Stimulated activated CD8-positive, alpha-beta memory T cell treated with anti-CD3 and anti-CD28 coated beads, Interleukin-4, amount 100 ng/mL, for 4 hours (primary cell): ENCODE data around the gene BACH2.
"Not testable (repeated sequence)": the region's sequence is repeated elsewhere in the genome, so short reads cannot be mapped to it uniquely, and the experiment has no call there.

Experiments
- DNase-seq, 2 donors: peaks; one replicate each; pipeline ENCODE4 v3.0.0-alpha.2; 2020; ENCODE audit warnings: low read depth in 2 of 2, low spot score in 1 of 2

The BACH2 gene

DNA sequence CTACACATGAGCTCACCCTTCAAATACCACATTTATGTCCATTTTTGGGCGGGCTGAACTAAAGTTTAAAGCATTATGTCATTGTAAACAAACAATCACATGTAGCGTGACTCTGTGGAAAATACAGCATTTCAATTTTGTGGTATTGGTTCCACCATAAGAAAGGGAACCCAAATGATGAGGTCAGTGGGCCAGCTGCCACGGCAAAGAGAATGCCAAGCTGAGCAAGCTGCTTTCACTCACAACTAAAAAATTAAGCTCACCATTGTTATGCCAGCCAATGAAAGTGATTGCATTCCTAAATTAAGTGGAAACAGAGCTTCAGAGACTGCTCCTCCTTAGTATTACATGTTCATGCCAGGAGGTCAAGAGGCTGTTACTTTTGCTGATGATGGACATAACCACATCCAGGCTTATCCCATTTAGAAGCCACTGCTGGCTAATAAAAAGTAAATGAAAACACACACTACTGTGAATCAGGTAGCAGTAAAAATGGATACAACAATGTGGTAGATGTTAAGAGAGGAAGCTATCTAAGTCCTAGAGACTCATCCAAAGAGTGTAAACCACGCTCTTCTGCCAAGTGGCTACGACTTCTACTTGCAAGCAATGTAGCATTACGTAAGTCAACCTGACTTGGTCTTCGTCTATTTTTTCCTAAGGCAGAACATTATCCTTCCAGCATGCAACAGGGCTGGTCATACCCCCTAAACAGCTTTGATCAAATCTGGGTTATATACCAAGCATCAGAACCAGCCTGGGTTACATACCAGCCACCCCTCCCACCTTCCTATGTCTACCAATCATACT is 164.8 kb downstream of the BACH2 start:
- no peak for DNase-seq

DNA sequence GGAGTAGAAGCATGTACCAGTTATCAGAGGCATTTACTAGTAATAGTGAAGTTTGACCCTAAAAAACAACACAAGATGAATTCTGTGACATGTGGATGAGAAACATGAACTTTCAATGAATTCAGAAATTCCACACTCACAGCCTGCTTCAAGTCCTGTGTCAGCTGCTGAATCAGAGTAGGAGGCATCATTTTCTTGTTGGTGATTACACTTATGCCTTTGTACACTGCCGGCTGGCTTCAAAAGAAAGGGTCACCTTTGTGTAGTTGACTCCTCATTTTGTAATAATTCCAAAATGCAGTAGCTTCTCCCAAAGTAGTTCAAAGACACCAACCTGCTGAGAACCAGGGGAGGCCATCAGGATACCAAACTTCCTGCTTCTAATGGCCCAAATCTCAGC is 165.5 kb downstream of the BACH2 start:
- DNase-seq, result no peak

DNA sequence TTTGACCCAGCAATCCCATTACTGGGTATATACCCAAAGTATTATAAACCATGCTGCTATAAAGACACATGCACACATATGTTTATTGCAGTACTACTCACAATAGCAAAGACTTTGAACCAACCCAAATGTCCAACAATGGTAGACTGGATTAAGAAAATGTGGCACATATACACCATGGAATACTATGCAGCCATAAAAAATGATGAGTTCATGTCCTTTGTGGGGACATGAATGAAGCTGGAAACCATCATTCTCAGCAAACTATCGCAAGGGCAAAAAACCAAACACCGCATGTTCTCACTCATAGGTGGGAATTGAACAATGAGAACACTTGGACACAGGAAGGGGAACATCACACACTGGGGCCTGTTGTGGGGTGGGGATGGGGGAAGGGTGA is 168.0 kb downstream of the BACH2 start:
- DNase-seq, result not testable (repeated sequence)

DNA sequence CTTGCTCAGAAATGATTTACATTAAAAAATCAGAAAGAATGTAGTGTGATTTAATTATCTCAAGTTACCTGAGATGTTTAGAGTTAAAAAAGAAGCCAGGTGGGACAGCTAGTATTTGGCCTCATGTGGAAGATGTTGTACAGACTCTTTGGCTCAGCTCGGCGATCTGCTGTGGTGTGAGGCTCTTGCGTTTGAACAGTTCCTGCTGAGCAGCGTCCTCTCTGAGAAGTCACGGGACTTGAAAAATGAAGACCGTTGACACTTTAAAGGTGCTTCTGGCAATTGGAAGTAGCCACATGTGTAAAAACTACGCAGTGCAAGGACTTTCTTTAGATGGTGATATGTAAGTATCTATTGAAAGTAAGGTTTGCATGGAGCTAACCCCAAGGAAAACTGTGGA is 169.0 kb downstream of the BACH2 start:
- DNase-seq, result no peak

DNA sequence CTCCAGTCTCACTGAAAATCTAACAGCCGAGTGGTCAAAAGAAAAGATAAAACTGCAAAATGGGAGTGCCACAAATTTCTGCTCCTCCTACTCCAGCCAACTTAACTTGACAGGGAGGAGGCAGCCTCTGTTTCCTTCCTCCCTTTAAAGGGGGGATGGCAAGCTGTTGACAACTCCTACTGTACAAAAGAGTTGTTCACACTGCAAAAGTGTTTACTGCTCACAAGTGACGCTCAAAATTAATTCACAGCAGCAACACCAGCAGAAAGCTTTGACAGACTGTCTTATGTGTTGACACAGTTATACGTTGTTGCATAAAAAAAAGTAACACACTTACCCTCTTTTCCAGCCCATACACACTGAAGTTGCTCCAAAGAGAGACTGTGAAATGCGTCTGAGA is 169.8 kb downstream of the BACH2 start:
- DNase-seq, result no peak

DNA sequence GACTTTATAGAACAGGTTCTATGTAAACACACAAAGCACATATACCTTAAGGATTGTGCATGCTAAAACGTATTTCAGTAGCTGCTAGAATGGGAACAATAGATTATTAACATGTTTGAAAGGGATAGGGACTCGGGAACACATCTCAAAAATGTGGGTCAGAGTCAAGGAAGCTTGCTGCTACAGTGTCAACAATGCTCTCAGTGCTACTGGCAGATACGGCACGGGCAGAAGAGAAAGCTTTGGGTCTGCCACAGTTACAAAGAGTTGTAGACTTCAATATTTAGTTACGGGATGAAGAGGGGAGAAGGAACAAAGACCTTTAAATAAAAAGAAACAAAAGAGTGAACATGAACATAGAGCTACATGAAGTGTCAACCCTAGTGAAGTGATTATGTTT is 170.5 kb downstream of the BACH2 start:
- no peak for DNase-seq

DNA sequence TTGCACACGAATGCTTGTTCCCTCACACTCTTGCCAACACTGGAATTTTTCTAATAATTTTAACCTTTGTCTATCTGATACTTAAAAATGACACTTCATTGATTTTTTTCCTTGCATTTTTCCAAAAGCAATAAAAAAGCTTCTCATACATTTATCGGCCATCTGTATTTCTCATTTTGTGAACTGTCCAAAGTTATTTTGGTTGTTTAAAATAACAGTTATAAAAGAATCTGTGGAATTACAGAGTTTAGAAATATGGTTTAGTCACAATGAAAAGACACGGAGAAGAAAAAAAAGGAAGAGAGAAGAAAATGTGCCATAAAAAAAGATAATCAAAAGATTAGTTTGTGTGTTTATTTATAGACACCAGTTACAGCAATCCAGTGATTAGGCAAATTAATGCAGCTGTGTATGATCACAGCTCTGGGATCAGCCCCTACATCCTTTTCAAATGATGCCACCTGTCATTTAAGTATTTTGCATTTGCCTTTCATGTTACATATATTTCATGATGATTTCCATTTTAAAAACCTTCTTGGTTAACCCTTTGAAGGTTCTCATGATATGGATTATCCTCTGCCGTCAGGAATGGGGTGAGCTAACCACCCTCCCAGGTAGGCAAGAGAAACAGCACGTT is 171.7 kb downstream of the BACH2 start:
- DNase-seq, result no peak

DNA sequence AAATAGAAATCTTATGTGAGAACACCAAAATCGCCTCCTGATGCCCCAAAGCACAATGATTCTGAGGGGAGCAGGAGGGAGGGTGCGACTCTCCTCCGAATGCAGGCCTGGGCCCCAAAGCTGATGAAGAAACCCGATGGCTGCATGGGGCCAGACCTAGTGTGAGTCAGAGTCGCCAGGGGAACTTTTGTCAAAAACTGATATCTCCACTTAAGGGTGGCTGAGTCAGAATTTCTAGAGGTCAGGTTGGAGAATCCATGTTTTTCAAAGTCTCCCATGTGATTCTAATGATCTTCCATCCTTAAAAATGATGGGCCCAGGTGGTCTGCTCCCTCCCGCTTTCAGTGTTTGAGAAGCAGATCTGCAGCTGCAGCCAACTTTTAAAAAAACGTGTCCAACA is 172.8 kb downstream of the BACH2 start:
- no peak for DNase-seq

DNA sequence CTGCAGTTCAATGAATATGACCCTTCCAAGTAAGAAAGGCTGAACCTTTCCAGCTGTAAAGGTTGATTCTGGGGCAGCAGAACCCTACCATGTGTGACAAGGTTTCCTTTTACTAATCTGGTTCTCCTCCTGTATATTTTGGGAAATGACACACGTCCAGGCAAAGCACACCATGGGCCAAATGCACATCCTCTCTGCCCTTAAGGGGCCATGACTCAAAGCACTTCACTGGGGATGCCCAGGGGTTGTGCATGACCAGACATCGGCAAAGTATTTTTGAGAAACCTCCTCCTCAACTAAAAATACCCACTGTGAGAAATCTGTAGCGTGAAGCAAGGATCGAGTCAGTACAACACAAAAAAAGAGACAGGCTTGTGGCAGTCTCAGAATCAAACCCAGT is 174.7 kb downstream of the BACH2 start:
- no peak for DNase-seq

DNA sequence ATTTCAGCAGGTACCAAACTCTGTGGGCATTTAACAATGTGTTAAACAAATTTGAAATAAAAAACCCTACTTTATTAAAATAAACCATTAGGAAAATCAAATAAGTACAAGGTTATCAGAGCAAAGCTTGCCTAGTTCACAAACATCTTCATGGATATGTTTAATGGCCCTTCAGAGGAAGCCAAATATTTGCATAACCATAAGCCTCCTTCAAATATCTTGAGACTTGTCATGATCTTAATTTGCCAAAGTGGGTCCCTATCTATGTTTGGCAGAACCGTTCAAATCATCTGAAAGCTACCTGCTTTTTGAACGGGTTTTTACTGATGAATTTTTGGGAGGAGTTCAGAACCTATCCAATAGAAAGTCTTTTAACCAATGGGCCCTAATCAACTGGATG is 176.3 kb downstream of the BACH2 start:
- no peak for DNase-seq

DNA sequence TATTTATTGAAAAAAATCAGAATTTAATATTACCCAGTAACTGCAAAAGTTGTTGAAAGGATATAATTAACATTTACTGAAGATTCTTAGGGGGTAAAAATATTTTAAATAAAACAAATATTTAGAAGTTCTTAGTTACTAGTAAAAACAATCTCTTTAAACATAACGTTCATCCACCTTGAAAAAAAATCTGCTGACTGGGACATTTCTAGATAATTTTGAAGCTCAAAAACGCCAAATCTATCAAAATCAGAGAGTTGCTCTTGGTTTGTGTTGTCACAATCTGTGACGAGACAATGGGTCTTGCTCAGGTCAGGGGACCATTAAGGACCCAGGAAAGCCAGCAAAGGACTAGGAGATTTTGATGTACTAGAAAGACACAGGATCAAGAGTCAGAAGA is 177.0 kb downstream of the BACH2 start:
- no peak for DNase-seq

DNA sequence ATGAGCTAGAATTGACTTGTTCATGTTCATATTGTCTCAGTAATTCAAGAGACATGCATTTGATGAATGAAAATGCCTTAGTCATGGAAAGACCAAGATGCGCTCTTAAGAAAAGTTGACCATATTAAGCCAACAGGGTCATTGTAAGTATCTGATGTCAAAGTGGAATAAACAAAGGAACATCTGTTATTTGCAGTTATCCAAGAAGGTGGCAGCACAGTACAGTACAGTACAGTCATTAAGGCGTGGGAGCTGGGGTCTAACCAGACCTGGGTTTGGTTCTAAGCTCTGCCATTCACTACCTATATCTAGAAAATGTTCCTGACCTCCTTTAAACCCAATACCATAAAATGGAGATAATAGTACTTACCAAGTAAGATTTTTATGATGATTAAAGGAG is 178.1 kb downstream of the BACH2 start:
- DNase-seq, result no peak

DNA sequence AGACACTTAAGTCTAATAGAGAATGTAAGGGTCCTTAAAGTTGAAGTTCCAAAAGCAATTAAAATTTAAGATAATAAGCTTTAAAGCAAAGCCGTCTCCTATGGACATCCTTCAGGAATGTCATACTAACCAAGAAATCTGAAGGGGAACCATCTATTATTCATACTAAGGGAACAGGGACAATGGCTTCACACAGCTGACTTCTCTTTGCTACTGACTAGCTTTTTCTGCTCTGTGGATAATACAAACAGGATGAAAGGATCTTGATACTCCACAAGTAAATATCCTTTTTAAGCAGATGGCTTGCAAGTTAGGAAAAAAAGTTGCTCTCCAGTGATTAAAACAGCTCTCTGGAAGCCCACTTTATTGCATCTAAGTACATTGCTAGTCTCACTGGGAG is 178.6 kb downstream of the BACH2 start:
- DNase-seq, result no peak

DNA sequence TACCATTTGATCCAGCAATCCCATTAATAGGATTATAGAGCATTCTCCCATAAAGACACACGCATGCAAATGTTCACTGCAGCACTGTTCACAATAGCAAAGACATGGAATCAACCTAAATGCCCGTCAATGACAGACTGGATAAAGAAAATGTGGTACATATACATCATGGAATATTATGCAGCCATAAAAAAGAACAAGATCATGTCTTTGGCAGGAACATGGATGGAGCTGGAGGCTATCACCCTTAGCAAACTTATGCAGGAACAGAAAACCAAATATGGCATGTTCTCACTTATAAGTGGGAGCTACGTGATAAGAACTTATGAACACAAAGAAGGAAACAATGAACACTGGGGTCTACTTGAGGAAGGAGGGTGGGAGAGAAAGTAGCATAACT is 180.5 kb downstream of the BACH2 start:
- DNase-seq, result not testable (repeated sequence)

DNA sequence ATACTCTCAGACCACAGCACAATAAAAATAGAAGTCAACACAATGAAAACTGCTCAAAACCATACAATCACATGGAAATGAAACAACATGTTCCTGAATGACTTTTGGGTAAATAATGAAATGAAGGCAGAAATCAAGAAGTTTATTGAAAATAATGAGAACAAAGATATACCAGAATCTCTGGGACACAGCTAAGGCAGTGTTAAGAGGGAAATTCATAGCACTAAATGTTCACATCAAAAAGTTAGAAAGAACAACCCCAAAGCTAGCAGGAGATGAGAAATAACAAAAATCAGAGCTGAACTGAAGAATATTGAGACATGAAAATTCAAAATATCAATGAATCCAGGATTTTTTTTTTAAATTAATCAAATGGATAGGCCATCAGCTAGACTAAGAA is 183.3 kb downstream of the BACH2 start:
- no peak for DNase-seq

DNA sequence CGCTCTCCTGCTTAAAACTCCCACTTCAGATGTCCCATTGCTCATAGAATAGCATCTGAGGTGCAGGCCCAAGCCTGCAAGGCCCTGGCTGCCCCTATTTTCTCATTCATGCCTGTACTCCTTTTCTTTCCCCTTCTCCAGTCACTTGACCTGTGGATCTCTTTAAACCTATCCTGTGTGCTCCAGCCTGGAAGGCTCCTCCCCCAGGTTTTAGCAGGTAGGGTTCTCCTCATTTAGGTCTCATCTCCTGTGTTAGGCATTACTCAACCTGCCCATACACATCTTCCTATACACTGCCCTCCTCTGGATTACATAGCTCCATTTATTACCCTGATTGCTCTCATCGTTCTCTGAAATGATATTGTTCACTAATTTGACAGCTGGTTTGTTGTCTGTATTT is 185.3 kb downstream of the BACH2 start:
- no peak for DNase-seq

DNA sequence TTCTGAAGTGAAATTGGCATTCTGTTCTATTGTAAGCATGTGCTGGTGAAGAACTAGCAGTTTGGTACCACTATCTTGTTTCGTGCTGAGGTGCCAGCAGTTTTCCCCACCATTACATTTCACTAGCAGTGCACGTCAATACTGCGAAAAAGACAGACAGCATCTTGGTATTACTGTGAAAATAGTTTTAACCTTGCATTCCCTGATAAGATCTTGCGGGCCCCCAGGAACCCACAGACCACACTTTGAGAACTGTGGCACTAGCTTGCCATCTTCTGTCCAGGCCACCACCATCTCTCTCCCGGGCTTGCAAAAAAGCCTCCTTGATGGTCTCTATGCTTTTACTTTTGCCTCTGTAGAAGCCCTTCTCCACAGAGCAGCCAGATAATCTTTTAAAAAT is 185.7 kb downstream of the BACH2 start:
- peak; percentile 17 to 25 for DNase-seq

DNA sequence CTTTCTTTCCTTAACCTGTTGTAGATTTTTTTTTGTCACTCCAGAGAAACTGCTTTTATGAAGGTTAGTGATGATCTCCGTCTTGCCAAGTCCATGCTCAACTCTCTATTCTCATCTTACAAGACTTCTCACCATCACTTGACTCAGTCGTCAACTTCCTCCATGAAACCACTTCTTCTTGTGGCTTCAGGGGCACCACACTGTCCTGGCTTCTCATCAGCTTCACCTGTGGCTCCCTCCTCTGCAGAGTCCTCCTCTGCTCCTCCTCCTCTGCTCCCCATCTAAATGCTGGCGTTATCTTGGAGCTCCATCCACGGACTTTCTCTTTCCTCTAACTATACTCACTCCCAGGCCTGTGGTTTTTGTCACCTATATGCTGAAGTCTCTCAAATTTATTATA is 187.5 kb downstream of the BACH2 start:
- DNase-seq, result no peak

DNA sequence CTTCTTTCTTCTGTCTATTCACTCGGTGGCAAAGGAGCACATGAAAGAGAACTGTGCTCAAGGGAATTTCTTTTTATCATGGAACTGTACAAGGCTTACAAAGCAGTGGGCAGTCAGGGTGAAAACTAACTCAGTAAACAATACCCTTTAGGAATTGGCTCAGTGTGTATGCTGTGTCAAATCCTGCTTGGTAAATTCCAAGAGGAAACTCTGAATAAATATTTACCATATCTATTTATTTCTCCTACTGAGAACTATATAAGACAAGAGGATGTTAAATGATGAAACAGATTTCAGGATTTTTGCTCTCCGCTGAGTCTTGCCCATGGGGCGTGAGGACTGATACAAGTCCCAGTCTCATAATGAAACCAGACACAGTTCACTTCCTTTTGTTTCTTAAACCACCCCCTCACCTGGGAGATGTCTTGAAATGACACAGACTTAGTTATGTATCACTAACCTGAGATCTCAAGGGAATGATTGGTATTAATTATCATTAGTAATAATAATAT is 188.8 kb downstream of the BACH2 start:
- DNase-seq, result no peak

DNA sequence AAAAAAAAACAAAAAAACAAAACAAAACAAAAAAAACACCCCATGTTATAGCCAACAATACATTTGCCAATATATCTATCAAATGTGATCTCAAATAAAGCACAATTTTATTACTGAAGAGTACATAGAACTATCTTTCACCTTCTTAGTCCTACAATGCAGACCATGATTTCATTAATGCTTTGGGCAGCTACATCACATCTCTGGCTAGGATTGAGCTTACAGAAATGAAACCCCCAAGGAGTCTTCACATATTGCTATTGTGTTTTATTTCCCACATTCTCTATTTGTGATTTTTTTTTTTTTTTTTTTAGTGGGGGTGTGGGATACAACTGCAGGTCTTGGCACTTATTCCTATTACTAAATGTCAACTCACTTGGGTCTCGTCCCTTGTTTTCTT is 189.3 kb downstream of the BACH2 start:
- DNase-seq, result no peak

DNA sequence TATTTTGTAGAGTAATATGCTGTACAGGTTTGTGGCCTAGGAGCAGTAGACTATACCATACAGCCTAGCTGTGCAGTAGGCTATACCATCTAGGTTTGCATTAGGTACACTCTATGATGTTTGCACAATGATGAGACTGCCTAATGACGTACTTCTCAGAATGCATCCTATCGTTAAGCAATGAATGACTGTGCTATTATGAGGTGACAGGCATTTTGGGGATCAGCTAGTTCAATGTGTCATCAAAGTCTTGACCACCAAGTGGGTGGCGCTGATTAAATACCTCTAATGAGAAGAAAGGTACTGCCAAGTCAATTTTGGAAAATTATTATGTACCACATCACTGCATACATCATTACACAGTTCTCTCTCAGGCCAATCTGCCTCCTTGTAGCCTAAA is 190.2 kb downstream of the BACH2 start:
- no peak for DNase-seq

DNA sequence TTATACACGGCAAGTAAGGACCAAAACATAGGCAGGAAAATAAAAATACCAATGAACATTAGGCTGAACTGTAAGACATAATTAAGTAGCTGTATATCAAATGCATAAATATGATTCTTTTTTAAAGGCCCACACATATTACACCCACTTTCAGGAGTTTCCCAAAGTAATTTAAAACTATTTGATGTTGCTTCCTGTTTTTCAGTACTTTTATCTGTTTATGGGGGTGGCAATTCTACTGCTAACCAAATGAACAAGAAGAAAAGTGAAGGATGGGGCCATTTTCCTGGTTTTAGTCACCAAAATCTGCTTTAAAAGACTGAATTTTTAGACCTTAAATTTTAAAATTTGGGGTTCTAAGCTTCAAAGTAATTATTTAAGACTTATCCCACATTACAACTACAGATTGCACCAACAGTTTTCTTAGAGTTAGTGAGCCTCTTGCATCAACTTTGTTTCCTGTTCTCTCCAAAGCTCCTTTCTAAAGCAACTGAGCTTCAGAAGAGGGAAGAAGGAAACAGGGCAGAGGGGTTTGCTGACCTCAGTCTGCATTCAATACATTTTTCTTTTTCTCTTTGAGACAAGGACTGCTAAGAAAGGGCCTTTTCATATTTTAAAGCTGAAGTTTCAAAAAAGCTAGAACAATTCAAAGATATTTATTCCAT is 191.0 kb downstream of the BACH2 start:
- DNase-seq, result no peak
